Measurements from ENCODE around the gene PRICKLE2. TPM values are rescaled to one million over a fixed set of nuclear protein-coding genes. Genes with fewer than 3 reads are reported as not detected.

PRICKLE2 gene
- total RNA-seq, 1 experiment from 2014 or later, result 5.6 TPM

GRCh38 chr3:64149886-64150285 is 75.4 kb downstream of the PRICKLE2 start:
- no peak for ATAC-seq
- Mint-ChIP-seq H3K9me3 (peaks cover 3% of the 10 kb centered on the region), H3K4me1 (peaks cover 9% of the 10 kb centered on the region), H3K27ac (no peak overlapping the region), H3K4me3 (no peak overlapping the region), H3K36me3 (peaks cover 7% of the 10 kb centered on the region), H3K27me3 (ENCODE audit: low read depth) (no peaks in the 10 kb centered on the region)
- TF ChIP-seq ZBTB21 (CRISPR knock-in tag; IDR thresholded peaks at IDR 0.05; ENCODE audit: borderline replicate concordance), result no peak
- no peak for TF ChIP-seq CBFB (CRISPR knock-in tag; IDR thresholded peaks at IDR 0.05; ENCODE audit: low read depth)
- no peak for TF ChIP-seq JUN (CRISPR knock-in tag; IDR thresholded peaks at IDR 0.05)
- TF ChIP-seq, protein P1, sequence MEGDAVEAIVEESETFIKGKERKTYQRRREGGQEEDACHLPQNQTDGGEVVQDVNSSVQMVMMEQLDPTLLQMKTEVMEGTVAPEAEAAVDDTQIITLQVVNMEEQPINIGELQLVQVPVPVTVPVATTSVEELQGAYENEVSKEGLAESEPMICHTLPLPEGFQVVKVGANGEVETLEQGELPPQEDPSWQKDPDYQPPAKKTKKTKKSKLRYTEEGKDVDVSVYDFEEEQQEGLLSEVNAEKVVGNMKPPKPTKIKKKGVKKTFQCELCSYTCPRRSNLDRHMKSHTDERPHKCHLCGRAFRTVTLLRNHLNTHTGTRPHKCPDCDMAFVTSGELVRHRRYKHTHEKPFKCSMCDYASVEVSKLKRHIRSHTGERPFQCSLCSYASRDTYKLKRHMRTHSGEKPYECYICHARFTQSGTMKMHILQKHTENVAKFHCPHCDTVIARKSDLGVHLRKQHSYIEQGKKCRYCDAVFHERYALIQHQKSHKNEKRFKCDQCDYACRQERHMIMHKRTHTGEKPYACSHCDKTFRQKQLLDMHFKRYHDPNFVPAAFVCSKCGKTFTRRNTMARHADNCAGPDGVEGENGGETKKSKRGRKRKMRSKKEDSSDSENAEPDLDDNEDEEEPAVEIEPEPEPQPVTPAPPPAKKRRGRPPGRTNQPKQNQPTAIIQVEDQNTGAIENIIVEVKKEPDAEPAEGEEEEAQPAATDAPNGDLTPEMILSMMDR (IDR thresholded peaks at IDR 0.05), result no peak
- TF ChIP-seq EMX1 (CRISPR knock-in tag; IDR thresholded peaks at IDR 0.05), result no peak
- TF ChIP-seq FOXP4 (CRISPR knock-in tag; IDR thresholded peaks at IDR 0.05), result no peak
- TF ChIP-seq ZNF232 (CRISPR knock-in tag; IDR thresholded peaks at IDR 0.05), result no peak
- no peak for TF ChIP-seq NFATC4 (CRISPR knock-in tag; IDR thresholded peaks at IDR 0.05)
- TF ChIP-seq NR1H2 (CRISPR knock-in tag; IDR thresholded peaks at IDR 0.05), result no peak
- no peak for TF ChIP-seq HMGA2 (CRISPR knock-in tag; IDR thresholded peaks at IDR 0.05)
- ChIA-PET POLR2A (no interaction called here), CTCF (interaction anchor here (0.8 to 1.0 kb wide), 2 partner anchors 11 to 312 kb away, joined by 3 read pairs; no protein-coding TSS in a partner anchor)
- no peak for DNase-seq (ENCODE audit: low spot score)

- TF ChIP-seq, protein P1 (IDR thresholded peaks at IDR 0.05), result no peak
- TF ChIP-seq NR1H2 (CRISPR knock-in tag; IDR thresholded peaks at IDR 0.05), result 0 out of 2 replicates have a peak, but pooled peaks have one; percentile 11
- TF ChIP-seq NR3C1 (CRISPR knock-in tag; conservative IDR thresholded peaks at IDR 0.05; ENCODE audit: low read depth), result no peak
- no peak for TF ChIP-seq ATF2 (CRISPR knock-in tag; IDR thresholded peaks at IDR 0.05; ENCODE audit: borderline replicate concordance, low read depth)
- DNase-seq (ENCODE audit: low spot score), result no peak
- Mint-ChIP-seq H3K4me1 (peaks cover 11% of the 10 kb centered on the region), H3K27ac (no peak overlapping the region), H3K36me3 (peaks cover 7% of the 10 kb centered on the region), H3K27me3 (ENCODE audit: low read depth) (no peaks in the 10 kb centered on the region), H3K4me3 (no peak overlapping the region), H3K9me3 (peaks cover 3% of the 10 kb centered on the region)
- POLR2A ChIA-PET, result no interaction called here
- ATAC-seq, result peak; percentile 39; the same call in 1 of the 2 replicates
- CTCF ChIA-PET, result interaction anchor here (0.8 to 1.0 kb wide), 2 partner anchors 11 to 313 kb away, joined by 3 read pairs; no protein-coding TSS in a partner anchor
Observed at GRCh38 chr3:64148955-64149653, 76.2 kb downstream of the PRICKLE2 start.

GRCh38 chr3:64147211-64147610 is 78.1 kb downstream of the PRICKLE2 start:
- Mint-ChIP-seq H3K4me3 (no peak overlapping the region), H3K4me1 (peaks cover 21% of the 10 kb centered on the region), H3K9me3 (peaks cover 3% of the 10 kb centered on the region), H3K27ac (no peak overlapping the region), H3K36me3 (peaks cover 2% of the 10 kb centered on the region), H3K27me3 (ENCODE audit: low read depth) (no peaks in the 10 kb centered on the region)
- ATAC-seq, result no peak
- ChIA-PET CTCF (no interaction called here), POLR2A (no interaction called here)
- TF ChIP-seq JUN (CRISPR knock-in tag; IDR thresholded peaks at IDR 0.05), result no peak
- no peak for TF ChIP-seq ZNF232 (CRISPR knock-in tag; IDR thresholded peaks at IDR 0.05)
- TF ChIP-seq ZNF396 (CRISPR knock-in tag; IDR thresholded peaks at IDR 0.05; ENCODE audit: borderline replicate concordance), result no peak
- TF ChIP-seq HMGXB4 (CRISPR knock-in tag; IDR thresholded peaks at IDR 0.05), result no peak
- TF ChIP-seq ZNF263 (CRISPR knock-in tag; IDR thresholded peaks at IDR 0.05; ENCODE audit: low read depth), result no peak
- TF ChIP-seq NFYB (CRISPR knock-in tag; conservative IDR thresholded peaks at IDR 0.05; ENCODE audit: low read depth), result no peak
- no peak for TF ChIP-seq MXD4 (CRISPR knock-in tag; IDR thresholded peaks at IDR 0.05; ENCODE audit: borderline replicate concordance)
- no peak for TF ChIP-seq OVOL2 (CRISPR knock-in tag; IDR thresholded peaks at IDR 0.05; ENCODE audit: borderline replicate concordance)
- DNase-seq (ENCODE audit: low spot score), result no peak
